Mononuclear cell (primary cell): ENCODE measurements around the gene RASGRP1. TPM values are rescaled to one million over a fixed set of nuclear protein-coding genes. Genes with fewer than 3 reads are reported as not detected.
A peak's percentile ranks its signal among the peaks of the same experiment; 100 is the strongest.

Experiments used
- H3K27me3 ChIP-seq: 2 replicates; pipeline ENCODE4 v1.6.0; 2011; ENCODE audit warnings: low read length, control low read depth; ENCODE audit not compliant: insufficient read depth
- H3K4me1 ChIP-seq: 2 replicates; pipeline ENCODE4 v1.5.1; 2011; ENCODE audit warnings: mild to moderate bottlenecking, low read length, control low read depth; ENCODE audit not compliant: insufficient read depth
- H3K4me3 ChIP-seq: 2 replicates; pipeline ENCODE4 v1.5.1; 2011; ENCODE audit warnings: mild to moderate bottlenecking, low read length, moderate library complexity
- H3K9me3 ChIP-seq: 2 replicates; pipeline ENCODE4 v1.5.1; 2011; ENCODE audit warnings: low read depth, mild to moderate bottlenecking, control low read depth, low read length
- total RNA-seq: library from RNA; depleted of rRNA; stranded (reverse); fragments of >200 nt; gene quantifications from one replicate; pipeline ENCODE4 v1.2.3, GENCODE V29; 2012

RASGRP1 gene
- total RNA-seq, 1 donor = 64.9 TPM

- H3K4me1 ChIP-seq = no peaks in the 10 kb centered on the region
- H3K27me3 ChIP-seq = no peaks in the 10 kb centered on the region
- H3K4me3 ChIP-seq = no peak overlapping the region
- no peaks in the 10 kb centered on the region for H3K9me3 ChIP-seq
Measured at GRCh38 chr15:38479756-38480155, 84.9 kb downstream of the RASGRP1 start.

- Histone ChIP-seq H3K27me3 (no peaks in the 10 kb centered on the region), H3K9me3 (no peaks in the 10 kb centered on the region), H3K4me1 (no peaks in the 10 kb centered on the region), H3K4me3 (no peak overlapping the region)
Measured at GRCh38 chr15:38479266-38479665, 85.3 kb downstream of the RASGRP1 start.

GRCh38 chr15:38477637-38478036, 87.0 kb downstream of the RASGRP1 start:
- Histone ChIP-seq H3K4me3 (no peak overlapping the region), H3K4me1 (no peaks in the 10 kb centered on the region), H3K27me3 (no peaks in the 10 kb centered on the region), H3K9me3 (no peaks in the 10 kb centered on the region)

- Histone ChIP-seq H3K9me3 (no peaks in the 10 kb centered on the region), H3K4me3 (no peak overlapping the region), H3K27me3 (no peaks in the 10 kb centered on the region), H3K4me1 (no peaks in the 10 kb centered on the region)
Measured at GRCh38 chr15:38476120-38476519, 88.5 kb downstream of the RASGRP1 start.

- H3K4me3 ChIP-seq = no peak overlapping the region
- H3K9me3 ChIP-seq = no peaks in the 10 kb centered on the region
- no peaks in the 10 kb centered on the region for H3K4me1 ChIP-seq
- no peaks in the 10 kb centered on the region for H3K27me3 ChIP-seq
Measured at GRCh38 chr15:38475361-38475760, 89.3 kb downstream of the RASGRP1 start.

- H3K4me3 ChIP-seq = no peak overlapping the region
- no peaks in the 10 kb centered on the region for H3K9me3 ChIP-seq
- no peaks in the 10 kb centered on the region for H3K27me3 ChIP-seq
- no peaks in the 10 kb centered on the region for H3K4me1 ChIP-seq
Measured at GRCh38 chr15:38474155-38474757, 90.4 kb downstream of the RASGRP1 start.

- Histone ChIP-seq H3K9me3 (no peaks in the 10 kb centered on the region), H3K4me1 (no peaks in the 10 kb centered on the region), H3K4me3 (no peak overlapping the region), H3K27me3 (no peaks in the 10 kb centered on the region)
Measured at GRCh38 chr15:38471974-38472373, 92.6 kb downstream of the RASGRP1 start.

GRCh38 chr15:38470816-38471215, 93.8 kb downstream of the RASGRP1 start:
- no peaks in the 10 kb centered on the region for H3K4me1 ChIP-seq
- H3K9me3 ChIP-seq = no peaks in the 10 kb centered on the region
- no peak overlapping the region for H3K4me3 ChIP-seq
- no peaks in the 10 kb centered on the region for H3K27me3 ChIP-seq

- Histone ChIP-seq H3K9me3 (no peaks in the 10 kb centered on the region), H3K4me1 (peaks cover 6% of the 10 kb centered on the region), H3K27me3 (no peaks in the 10 kb centered on the region), H3K4me3 (no peak overlapping the region)
Measured at GRCh38 chr15:38464675-38465074, 99.9 kb downstream of the RASGRP1 start.

GRCh38 chr15:38463893-38464292, 100.7 kb downstream of the RASGRP1 start:
- Histone ChIP-seq H3K4me3 (no peak overlapping the region), H3K27me3 (no peaks in the 10 kb centered on the region), H3K4me1 (peaks cover 6% of the 10 kb centered on the region), H3K9me3 (no peaks in the 10 kb centered on the region)

GRCh38 chr15:38461066-38461833, 103.4 kb downstream of the RASGRP1 start:
- no peak overlapping the region for H3K4me3 ChIP-seq
- no peaks in the 10 kb centered on the region for H3K9me3 ChIP-seq
- H3K27me3 ChIP-seq = no peaks in the 10 kb centered on the region
- peaks cover 6% of the 10 kb centered on the region for H3K4me1 ChIP-seq

- peaks cover 6% of the 10 kb centered on the region for H3K4me1 ChIP-seq
- no peak overlapping the region for H3K4me3 ChIP-seq
- H3K27me3 ChIP-seq = no peaks in the 10 kb centered on the region
- no peaks in the 10 kb centered on the region for H3K9me3 ChIP-seq
Measured at GRCh38 chr15:38460543-38460942, 104.1 kb downstream of the RASGRP1 start.

- Histone ChIP-seq H3K9me3 (no peaks in the 10 kb centered on the region), H3K27me3 (no peaks in the 10 kb centered on the region), H3K4me3 (no peak overlapping the region), H3K4me1 (peaks cover 16% of the 10 kb centered on the region)
Measured at GRCh38 chr15:38459480-38459879, 105.1 kb downstream of the RASGRP1 start.

GRCh38 chr15:38458646-38459045, 106.0 kb downstream of the RASGRP1 start:
- no peak overlapping the region for H3K4me3 ChIP-seq
- H3K27me3 ChIP-seq = no peaks in the 10 kb centered on the region
- H3K9me3 ChIP-seq = no peaks in the 10 kb centered on the region
- H3K4me1 ChIP-seq = peaks cover 18% of the 10 kb centered on the region

- H3K4me1 ChIP-seq = peaks cover 12% of the 10 kb centered on the region
- H3K9me3 ChIP-seq = no peaks in the 10 kb centered on the region
- H3K27me3 ChIP-seq = no peaks in the 10 kb centered on the region
- peak overlapping the region; percentile 98 for H3K4me3 ChIP-seq
Measured at GRCh38 chr15:38455092-38455491, 109.5 kb downstream of the RASGRP1 start.

- no peaks in the 10 kb centered on the region for H3K9me3 ChIP-seq
- H3K4me1 ChIP-seq = peaks cover 12% of the 10 kb centered on the region
- peak overlapping the region; percentile 98 for H3K4me3 ChIP-seq
- H3K27me3 ChIP-seq = no peaks in the 10 kb centered on the region
Measured at GRCh38 chr15:38454696-38455090, 109.9 kb downstream of the RASGRP1 start.
